Keratinocyte (primary cell): ENCODE results near the gene SGK2. TPM values are rescaled to one million over a fixed set of nuclear protein-coding genes. Genes with fewer than 3 reads are reported as not detected.

ENCODE experiments used
- DNase-seq: peaks from one replicate; pipeline ENCODE4 v3.0.0-alpha.2; 2011; ENCODE audit warnings: low read depth, missing footprints, low spot score
- FAIRE-seq: peaks from 2 replicates; lab custom pipeline; 2011; peaks lifted over from hg19 to GRCh38; lab: Jason Lieb, UNC
- H2AFZ ChIP-seq: 2 replicates; pipeline ENCODE4 v1.6.0; 2012; ENCODE audit warnings: low read length, control low read depth, inconsistent platforms; ENCODE audit not compliant: control insufficient read depth
- H3K27ac ChIP-seq: 2 replicates; pipeline ENCODE4 v1.5.1; 2011; ENCODE audit warnings: low read length; ENCODE audit not compliant: control insufficient read depth, insufficient read depth
- H3K27me3 ChIP-seq: 3 replicates; pipeline ENCODE4 v1.6.0; 2011; ENCODE audit warnings: low read length; ENCODE audit not compliant: control insufficient read depth, insufficient read depth; ENCODE audit errors: extremely low read depth
- H3K36me3 ChIP-seq, 2 experiments: 2 replicates in 1 of 2; 3 replicates in 1 of 2; pipeline ENCODE4 v1.5.1; 2011; ENCODE audit warnings: low read length in 2 of 2, mild to moderate bottlenecking in 1 of 2; ENCODE audit not compliant: control insufficient read depth in 2 of 2, insufficient read depth in 2 of 2; ENCODE audit errors: extremely low read depth in 1 of 2
- H3K4me1 ChIP-seq: 3 replicates; pipeline ENCODE4 v1.5.1; 2011; ENCODE audit warnings: low read length; ENCODE audit not compliant: control insufficient read depth, insufficient read depth; ENCODE audit errors: extremely low read depth
- H3K4me2 ChIP-seq: 3 replicates; pipeline ENCODE4 v1.6.0; 2011; ENCODE audit warnings: low read depth, low read length; ENCODE audit not compliant: control insufficient read depth, insufficient read depth; ENCODE audit errors: extremely low read depth
- H3K4me3 ChIP-seq, 3 experiments: fragments of 200-600 bp in 1 of 3; sonication (generic) in 1 of 3; 2 replicates in 2 of 3; 3 replicates in 1 of 3; pipeline ENCODE4 v1.5.1; 2011 to 2016; ENCODE audit warnings: low read length in 3 of 3, mild to moderate bottlenecking in 3 of 3, control low read depth in 2 of 3, inconsistent platforms in 1 of 3, low read depth in 1 of 3, mixed read lengths in 1 of 3, mixed run types in 1 of 3, moderate library complexity in 1 of 3; ENCODE audit not compliant: control insufficient read depth in 2 of 3, insufficient read depth in 2 of 3; ENCODE audit errors: extremely low read depth in 1 of 3
- H3K79me2 ChIP-seq: 2 replicates; pipeline ENCODE4 v1.6.0; 2012; ENCODE audit warnings: low read length; ENCODE audit not compliant: control insufficient read depth, insufficient read depth
- H3K9ac ChIP-seq: 3 replicates; pipeline ENCODE4 v1.6.0; 2011; ENCODE audit warnings: low read length; ENCODE audit not compliant: control insufficient read depth, insufficient read depth; ENCODE audit errors: extremely low read depth
- H3K9me1 ChIP-seq: 3 replicates; pipeline ENCODE4 v1.6.0; 2011; ENCODE audit warnings: low read length; ENCODE audit not compliant: control insufficient read depth, insufficient read depth; ENCODE audit errors: extremely low read depth
- H3K9me3 ChIP-seq: 2 replicates; pipeline ENCODE4 v1.5.1; 2012; ENCODE audit warnings: low read depth, low read length; ENCODE audit not compliant: control insufficient read depth
- H4K20me1 ChIP-seq: 3 replicates; pipeline ENCODE4 v1.6.0; 2011; ENCODE audit warnings: low read length; ENCODE audit not compliant: control insufficient read depth, insufficient read depth; ENCODE audit errors: extremely low read depth
- CTCF ChIP-seq, 3 experiments: IDR thresholded peaks in 1 of 3; conservative IDR thresholded peaks in 1 of 3; optimal IDR thresholded peaks in 1 of 3; 2 replicates in 2 of 3; 3 replicates in 1 of 3; pipeline versions ENCODE3 to v1.5.1; 2011; ENCODE audit warnings: low read length in 3 of 3, mild to moderate bottlenecking in 3 of 3, moderate library complexity in 2 of 3, control low read depth in 1 of 3, inconsistent platforms in 1 of 3; ENCODE audit not compliant: insufficient read depth in 2 of 3; ENCODE audit errors: extremely low read depth in 1 of 3
- EZH2 ChIP-seq: IDR thresholded peaks from one replicate; pipeline ENCODE4 v1.6.1; 2012; ENCODE audit warnings: inconsistent platforms, mild to moderate bottlenecking, low read length, moderate library complexity
- dilution Hi-C: fragments of 300-500 bp; cut with MboI; formaldehyde crosslinking; loops from one replicate; pipeline ENCODE4 v1.7.0; 2020; ENCODE audit warnings: low sequenced_read_pairs; ENCODE audit not compliant: extremely low pct_ligation_motif_present
- polyA plus RNA-seq, 5 experiments: library from polyadenylated mRNA; depleted of rRNA in 3 of 5; stranded (reverse) in 3 of 5; stranded (forward) in 1 of 5; unstranded in 1 of 5; fragments of >200 nt; gene quantifications; 1 replicate in 1 of 5; 2 replicates in 3 of 5; 3 replicates in 1 of 5; pipeline versions ENCODE4 v1.2.1 to v1.2.3, GENCODE V29; 2011 to 2012; ENCODE audit warnings: missing spikeins in 2 of 5, low read depth in 1 of 5, low replicate concordance in 1 of 5

The SGK2 gene
- polyA plus RNA-seq, 1 donor (not counting 4 experiments of a cell fraction or from before 2014, with no cell fraction given) = 0.12 TPM

- no peak overlapping the region for H3K4me2 ChIP-seq
- TF ChIP-seq CTCF (optimal IDR thresholded peaks at IDR 0.05 in 1 of 3, IDR thresholded peaks at IDR 0.05 in 1 of 3, conservative IDR thresholded peaks at IDR 0.05 in 1 of 3; ENCODE audit: extremely low read depth in 1 of 3, insufficient read depth in 2 of 3, low read length in 3 of 3) (no peak), EZH2 (no peak)
Measured at GRCh38 chr20:43564455-43564854, 5.6 kb downstream of the SGK2 start.

GRCh38 chr20:43564993-43565757 lies 6.3 kb downstream of the SGK2 start:
- no peaks in the 10 kb centered on the region for H3K9me1 ChIP-seq
- H3K9me3 ChIP-seq = no peaks in the 10 kb centered on the region
- H3K4me2 ChIP-seq = no peak overlapping the region
- TF ChIP-seq EZH2 (no peak), CTCF (optimal IDR thresholded peaks at IDR 0.05 in 1 of 3, IDR thresholded peaks at IDR 0.05 in 1 of 3, conservative IDR thresholded peaks at IDR 0.05 in 1 of 3; ENCODE audit: extremely low read depth in 1 of 3, insufficient read depth in 2 of 3, low read length in 3 of 3) (no peak)
- no peak for DNase-seq
- peaks cover 3% of the 10 kb centered on the region for H3K27me3 ChIP-seq
- FAIRE-seq = no peak
- no peaks in the 10 kb centered on the region for H3K36me3 ChIP-seq
- dilution Hi-C loops = no loop called here
- H3K9ac ChIP-seq = no peak overlapping the region
- H2AFZ ChIP-seq = no peak overlapping the region
- H3K4me3 ChIP-seq = no peak overlapping the region
- H3K4me1 ChIP-seq = no peaks in the 10 kb centered on the region
- no peak overlapping the region for H3K27ac ChIP-seq
- H3K79me2 ChIP-seq = no peaks in the 10 kb centered on the region
- H4K20me1 ChIP-seq = no peaks in the 10 kb centered on the region

More at GRCh38 chr20:43564455-43564854, 5.6 kb downstream of the SGK2 start:
- Histone ChIP-seq H3K36me3 (no peaks in the 10 kb centered on the region), H3K4me1 (no peaks in the 10 kb centered on the region), H3K9ac (no peak overlapping the region), H3K4me3 (no peak overlapping the region), H3K9me3 (no peaks in the 10 kb centered on the region), H4K20me1 (no peaks in the 10 kb centered on the region), H3K27ac (no peak overlapping the region), H2AFZ (no peak overlapping the region), H3K27me3 (peaks cover 3% of the 10 kb centered on the region), H3K79me2 (no peaks in the 10 kb centered on the region), H3K9me1 (no peaks in the 10 kb centered on the region)
- FAIRE-seq (no peak), DNase-seq (no peak)
- dilution Hi-C loops = no loop called here
